DMS 273 (cell line): ENCODE results near the gene TCF4.

Experiments
- DNase-seq: peaks from one replicate; lab custom pipeline; 2025; ENCODE audit not compliant: unreplicated experiment; lab: John Stamatoyannopoulos, UW

TCF4 gene

DNA sequence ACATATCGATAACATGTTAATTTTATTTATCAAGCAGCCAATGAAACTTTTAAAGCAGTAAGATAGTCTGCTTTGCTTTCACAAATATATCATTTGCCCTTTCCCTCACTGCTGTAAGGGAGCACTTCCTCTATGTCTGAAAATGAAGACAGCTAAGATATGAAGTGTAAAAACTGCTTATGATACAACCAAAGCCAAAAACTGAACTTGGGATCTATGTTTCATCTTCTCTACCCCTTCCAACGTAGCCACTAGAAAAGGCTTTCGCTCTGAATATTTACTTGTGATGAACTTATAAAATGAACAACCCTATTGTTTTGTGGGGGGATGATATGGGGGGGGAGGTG is 140.3 kb downstream of the TCF4 start:
- no peak for DNase-seq

DNA sequence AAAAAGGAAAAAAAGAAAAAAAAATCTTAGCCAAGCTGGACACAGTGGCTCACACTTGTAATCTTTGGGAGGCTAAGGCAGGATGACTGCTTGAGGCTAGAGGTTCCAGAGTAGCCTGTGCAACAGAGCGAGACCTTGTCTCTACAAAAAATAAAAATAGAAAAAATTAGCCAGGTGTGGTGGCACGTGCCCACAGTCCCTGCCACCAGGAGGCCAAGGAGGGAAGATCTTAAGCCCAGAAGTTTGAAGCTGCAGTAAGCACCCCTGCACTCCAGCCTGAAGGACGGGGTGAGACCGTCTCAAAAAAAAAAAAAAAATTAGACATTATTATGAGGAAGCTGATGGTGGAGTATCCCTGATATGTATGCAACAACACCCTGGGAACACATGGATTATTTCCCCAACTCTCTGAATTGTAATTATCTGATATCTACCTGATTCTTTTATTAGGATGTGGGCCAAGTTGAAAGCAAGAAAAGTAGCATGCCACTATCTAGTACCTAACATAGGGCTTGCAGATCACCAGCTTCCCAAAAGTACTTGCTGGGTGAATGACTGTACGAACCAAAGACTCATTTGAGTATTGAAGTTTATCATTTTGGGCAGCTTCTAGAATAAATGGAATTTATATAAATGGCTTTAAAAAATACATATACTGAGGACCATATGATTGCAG is 140.9 kb downstream of the TCF4 start:
- DNase-seq: no peak

DNA sequence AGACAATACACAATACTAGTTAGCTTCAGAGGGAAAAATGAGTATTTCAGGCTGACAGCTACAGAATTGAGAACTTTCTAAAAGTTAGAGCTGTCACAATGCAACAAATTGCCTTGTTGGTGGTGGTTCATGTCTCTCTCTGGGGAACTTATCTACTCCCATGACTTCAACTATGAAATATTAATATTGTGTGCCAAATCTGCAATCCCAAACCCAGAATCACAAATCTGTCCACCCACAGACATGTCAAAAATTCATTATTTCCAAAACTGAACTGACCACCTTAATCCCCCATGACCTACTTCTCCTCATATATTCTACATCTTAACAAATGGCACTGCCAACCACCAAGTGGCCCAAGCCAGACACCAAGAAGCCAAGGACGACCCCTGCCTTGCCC is 143.5 kb downstream of the TCF4 start:
- DNase-seq: no peak

DNA sequence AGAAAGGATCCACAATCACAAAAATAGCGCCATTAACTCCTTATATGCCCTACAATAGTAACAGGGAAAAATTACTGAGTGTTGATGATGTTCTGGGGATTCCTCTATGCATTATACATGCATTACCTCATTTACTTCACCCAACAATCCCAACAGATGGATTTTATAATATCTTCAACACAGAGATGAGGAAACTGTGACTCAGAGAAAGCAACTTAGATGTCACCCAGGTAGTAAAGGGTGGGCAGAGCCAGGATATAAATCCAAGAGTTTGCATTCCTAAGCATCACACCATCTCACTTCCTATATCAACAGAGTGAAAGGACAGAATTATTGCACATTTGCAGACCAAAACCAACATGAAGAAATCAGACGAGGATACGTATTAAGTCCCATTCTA is 144.2 kb downstream of the TCF4 start:
- no peak for DNase-seq

DNA sequence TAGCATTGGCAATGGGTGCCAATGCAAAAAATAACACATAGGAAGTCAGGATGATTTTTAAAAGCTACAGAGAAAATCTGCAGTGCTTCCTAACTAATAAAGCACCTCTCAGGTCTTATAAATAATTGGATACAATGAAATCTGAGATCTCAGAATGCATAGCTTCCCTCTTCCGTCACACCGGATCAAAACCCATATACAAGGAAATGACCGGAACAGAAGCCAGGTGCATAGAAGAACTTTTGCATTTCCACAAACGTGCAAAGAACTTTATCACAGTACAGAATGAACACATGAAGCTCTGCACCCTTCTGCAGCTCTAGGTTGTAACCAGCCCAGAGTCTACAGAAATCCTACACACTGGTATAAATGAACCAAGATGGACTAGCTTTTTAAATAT is 145.4 kb downstream of the TCF4 start:
- DNase-seq: no peak

DNA sequence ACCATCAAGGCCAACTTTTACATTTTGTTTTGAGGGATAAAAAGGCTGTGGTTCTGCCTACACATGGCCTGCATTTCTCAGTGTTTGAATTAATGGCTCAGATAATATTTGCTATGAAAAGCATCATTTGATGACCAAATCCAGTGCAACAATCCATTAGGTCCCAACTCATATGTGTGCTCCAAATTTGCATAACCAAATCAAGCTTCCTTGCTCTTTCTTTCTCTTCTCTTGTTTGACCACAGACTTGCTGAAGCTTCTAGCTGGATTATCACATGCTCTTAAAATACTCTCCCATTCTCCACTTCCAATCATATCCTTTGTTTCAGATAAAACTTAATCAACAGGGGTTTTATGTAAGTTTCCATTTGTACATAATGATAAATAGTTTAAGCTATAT is 147.0 kb downstream of the TCF4 start:
- no peak for DNase-seq

DNA sequence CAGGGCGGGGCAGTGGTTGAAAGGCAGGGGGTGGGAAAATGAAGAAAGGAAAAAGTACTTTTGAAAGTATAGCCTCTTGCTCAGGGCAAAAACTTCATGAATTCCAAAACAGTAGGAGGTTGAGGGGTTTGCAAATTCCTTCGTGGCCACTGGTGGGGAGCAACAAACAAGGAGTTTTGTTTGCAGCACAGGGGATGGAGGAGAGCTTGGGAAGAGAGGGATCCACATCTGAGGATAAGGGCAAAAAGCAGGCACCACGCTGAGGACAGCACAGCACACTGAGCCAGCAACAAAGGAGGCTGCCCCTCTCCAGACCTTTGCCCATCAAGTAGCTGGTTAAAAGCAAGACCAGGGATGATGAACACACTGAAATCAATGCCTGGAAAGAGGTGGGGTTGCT is 148.9 kb downstream of the TCF4 start:
- no peak for DNase-seq

DNA sequence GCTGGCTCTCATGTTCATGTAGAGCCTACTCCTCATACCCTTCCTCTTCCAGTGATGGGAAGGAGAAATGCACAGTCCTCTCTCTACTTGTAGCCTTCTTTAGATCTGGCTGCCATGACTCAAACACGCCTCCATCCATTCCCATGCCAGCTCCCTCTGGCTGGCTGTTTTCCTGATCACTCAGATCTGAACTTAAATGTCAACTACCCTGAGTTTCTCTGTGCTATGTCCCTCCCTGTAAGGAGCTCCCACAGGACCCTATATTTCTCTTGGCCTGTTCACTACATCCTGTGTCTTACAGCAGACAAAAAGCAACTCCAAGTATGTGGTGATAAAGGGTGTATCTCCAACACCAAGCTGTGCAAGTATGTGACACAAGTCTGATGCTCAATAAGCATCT is 152.4 kb downstream of the TCF4 start:
- DNase-seq: no peak

DNA sequence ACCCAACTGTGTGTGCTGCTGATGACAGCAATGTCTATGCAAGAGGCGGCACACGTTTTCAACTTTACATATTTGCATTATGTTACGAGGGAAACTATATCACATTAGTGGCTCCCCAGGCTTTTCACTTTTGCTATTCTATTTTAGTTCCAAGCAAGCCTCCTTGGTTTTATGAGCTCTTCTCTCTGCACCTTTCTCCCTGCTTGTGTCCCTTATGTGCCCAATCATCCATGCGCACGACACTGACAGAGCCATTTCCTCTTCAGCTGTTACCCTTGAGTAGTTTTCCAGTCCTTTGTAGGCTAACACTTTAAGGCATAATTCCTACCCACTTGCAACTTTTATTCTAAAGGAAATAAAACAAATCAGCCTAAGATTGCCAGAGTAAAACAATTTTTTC is 154.3 kb downstream of the TCF4 start:
- DNase-seq: peak; percentile 30

DNA sequence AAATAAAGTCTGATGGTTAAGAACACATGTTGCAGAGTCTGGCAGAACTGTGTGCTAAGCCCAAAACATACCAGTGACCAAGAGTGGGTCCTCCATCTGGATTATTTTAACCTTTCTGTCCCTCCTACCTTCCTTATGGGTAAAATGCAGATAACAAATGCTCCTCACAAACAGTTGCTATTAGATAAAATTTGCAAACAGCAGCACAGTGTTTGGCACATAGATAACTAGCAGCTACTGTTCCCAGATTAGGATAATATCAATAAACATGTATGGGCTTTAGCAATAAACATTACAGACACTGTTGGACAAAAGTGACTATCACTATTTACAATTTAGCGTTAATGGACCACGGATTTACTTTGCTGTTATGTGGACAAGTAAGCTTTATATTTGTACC is 154.9 kb downstream of the TCF4 start:
- no peak for DNase-seq

DNA sequence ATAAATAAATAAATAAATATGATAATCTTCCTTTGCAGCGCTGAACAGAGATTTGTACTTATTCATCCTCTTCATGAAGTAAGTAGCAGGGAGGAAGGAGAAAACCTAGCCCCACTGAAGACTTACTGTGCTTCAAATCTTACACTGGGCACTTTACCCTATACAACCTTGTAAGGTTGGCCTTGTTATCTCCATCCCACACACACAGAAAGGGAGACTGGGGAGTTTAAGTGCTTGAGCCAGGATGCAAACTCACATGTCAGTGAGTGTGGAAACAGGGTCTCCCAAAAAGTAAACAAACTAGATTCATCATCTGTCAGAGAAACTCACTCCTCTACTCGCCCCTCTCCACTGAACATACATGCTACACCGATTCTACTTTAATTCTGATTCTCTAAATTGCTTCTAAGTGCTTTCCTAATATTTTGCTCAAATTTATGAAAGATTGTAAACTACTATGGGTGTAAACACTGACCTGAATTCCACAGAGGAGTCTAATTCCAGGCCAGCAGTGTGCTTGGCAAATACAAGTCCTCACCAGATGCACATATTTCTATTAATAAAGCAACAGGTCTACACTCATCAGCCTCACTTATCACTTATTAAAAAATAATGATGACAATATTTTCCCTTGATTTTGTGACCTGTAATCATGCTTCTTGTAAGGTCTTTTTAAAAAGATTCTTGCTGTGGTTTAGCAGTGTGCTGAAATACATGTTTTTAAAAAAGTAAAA is 155.5 kb downstream of the TCF4 start:
- DNase-seq: no peak

DNA sequence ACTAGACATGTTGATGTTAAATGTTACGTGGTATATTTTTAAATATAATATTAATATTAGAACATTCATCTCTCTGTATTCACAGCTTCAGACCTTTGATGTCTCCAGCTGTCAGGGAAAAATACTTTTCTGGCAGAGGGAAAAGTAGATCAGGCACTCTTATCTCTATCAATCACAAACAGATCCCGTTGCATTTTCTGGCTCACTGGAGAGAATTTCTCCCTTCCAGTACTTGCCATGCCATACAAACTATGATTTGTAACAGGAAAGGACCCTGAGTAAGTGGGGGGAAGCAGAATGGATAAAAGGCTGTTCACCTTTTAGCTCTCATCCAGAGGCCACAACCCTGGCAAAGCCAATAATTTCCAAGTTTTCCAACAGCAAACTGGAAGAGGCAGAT is 158.0 kb downstream of the TCF4 start:
- DNase-seq: peak; percentile 60

DNA sequence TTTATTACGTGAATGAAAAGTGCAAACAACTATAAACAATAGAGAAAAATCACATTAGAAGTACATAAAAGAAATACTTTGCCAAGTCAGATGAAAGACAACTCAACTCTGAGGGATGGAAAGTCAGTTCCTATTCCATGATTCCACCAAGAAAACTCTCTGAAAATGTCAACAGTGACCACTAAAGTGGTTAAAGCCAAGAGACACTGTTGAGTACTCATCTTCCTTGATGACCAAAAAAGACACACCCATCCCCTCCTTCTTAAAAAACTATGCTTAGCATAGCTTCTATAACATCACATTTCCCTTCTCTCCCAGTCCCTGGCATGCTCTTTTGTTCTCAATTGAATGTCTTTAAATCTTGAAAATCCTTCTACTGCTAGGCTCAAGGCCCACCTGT is 160.0 kb downstream of the TCF4 start:
- no peak for DNase-seq

DNA sequence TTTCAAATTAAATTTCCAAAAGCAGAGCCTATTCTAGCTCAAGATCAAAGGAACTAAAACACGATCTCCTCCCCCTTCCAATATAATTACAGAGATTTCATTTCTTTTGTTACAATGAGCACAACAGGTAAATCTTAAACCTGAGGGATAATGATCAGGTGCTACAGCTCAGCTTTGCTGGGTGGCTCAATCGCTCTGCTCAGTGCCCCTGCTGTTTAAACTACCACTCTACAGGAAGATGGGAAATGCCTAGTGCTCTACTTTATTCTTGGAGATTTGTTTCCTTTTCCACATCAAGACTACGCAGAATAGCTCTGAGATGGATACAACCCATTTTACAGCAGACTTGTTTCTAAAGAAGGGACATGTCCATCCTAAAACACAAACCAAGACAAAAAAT is 162.3 kb downstream of the TCF4 start:
- peak; percentile 20 for DNase-seq

DNA sequence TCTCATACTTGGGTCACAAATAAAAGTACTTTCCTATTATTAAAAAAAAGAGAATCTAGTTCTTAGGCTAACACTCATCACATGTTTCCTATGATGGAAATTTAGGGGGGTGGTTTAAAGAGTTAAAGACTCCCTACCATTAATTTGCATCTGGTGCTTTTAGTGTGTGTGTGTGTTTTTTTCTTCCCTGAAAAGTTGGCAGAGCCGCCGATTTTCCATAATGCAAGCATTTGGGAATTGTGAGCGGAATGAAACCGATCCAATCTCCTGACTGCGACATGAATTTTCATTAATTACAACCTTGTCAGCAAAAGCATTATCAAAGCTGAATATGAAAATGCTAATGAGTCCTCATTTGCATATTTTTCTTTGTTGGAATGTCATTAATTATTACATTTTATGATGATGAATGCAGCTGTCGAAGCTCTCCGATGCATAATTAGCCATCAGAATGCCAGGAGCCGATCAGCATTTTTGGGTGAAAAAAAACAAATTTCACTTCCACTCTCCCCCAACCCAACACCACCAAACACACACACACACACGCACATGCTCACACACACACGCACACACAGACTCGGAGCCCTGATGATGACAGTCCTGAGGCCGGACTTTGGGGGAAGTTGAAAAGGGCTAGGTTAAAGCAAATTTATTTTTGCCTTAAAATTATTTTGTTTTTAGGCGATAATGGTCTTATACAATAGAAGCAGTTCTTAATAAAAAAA is 165.4 kb downstream of the TCF4 start:
- DNase-seq: peak; percentile 94

DNA sequence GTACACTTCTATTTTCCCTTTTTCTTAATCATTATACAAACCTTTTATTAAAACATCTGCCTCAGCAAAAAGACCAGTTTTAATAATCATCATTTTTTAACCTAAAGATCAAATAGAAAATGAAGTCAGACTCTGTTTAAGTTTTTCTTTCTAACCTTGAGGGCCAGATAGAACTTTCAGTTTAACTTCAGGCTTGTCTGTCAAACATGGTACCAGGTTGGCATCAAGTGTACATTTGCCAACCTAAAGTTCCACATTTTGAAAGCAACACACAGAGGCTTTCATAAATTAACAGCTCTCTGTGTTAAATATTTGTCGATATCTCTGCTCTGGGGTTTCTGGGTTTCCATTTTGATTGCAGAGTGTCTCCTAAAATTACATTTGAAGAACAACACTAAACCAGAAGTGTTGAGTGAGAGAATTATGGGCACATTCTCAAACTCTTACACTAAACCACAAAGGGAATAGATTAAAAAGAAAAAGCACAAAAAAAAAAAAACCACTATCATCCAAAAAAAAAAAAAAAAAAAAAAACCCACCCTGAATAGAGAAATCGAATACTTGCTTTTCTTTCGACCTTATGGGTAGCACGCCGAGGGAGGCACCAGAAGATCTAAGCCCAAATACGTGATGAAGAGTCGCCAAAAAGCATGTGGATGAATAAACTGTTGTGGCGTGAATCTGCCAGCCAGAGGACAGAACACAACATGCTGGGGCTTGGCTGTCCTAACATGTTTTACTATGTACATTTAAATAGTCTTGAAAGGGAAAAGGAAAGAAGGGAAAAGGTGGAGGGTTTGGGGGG is 166.2 kb downstream of the TCF4 start:
- peak; percentile 93 for DNase-seq

DNA sequence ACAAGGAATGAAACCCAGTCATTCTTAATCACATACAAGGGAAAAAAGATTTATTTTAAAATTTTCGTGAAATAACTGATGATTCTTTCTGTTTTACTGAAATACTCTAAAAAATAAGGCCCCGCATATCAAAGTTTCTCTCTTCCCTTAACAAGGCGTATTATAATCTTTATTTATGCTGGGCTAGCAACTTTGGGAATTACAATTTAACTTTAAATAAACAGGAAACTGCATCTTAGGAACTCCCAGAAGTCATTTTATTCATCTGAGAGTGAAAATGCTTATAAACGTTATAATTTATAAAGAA is 166.7 kb downstream of the TCF4 start:
- DNase-seq: no peak

DNA sequence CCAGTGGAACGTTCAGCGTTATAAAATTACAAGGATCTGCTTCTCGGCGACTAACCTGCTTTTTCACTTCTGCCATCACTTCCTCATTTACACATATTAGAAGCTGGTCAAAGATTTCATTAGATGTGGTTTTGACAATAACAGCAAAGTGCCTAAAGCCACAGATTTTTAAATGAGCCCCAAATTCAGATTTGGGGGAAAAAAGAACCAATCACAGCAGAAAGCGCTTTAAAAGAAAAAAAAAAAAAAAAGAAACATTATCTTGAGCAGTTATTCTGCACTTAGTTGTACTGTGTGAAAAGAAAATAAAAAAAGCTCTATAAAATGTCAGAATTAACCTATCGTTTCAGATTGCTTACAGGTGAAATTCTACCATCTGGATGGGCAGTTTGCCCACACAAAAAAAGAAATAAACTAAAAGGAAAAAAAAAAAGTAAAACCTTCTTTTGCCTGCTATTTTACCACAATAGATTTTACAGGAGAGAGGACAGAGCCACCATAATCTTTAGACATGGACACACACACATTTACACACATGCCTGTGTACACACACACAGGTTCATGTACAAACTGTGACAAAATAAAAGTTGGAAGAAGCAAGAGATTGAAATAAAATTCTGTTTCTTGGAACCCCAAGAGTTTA is 167.2 kb downstream of the TCF4 start:
- DNase-seq: peak; percentile 34

DNA sequence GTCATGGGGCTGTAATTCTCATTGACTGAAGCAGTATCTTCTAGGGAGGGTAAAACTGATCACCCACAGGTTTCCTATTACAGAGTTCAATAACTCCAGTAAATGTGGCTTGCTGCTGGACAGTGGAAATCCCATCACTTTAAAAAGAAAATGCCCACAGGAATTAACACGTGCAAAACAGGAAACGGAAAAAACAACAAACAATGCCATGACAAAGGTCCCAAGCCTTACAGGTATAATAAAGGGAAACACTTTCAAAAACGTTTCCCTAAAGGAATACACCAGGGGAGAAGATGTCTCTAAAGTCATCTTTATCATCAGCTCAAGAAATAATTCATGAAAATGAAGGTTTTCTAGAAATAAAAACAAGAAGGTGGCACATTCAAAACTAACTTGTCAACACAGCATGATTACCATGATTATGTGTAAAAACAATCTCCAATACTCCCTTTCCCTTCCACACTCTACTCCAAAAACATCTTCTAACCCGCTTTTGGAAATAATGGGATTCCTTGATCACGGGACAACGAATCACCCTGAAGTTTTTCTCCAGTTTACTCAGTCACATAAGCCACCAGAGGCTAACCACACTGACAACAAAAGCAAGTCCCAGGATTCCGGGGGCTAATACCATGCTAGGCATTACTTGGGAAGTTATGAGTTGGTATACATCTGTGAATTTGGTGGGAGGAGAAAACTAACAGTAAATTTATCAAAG is 167.9 kb downstream of the TCF4 start:
- peak; percentile 58 for DNase-seq

DNA sequence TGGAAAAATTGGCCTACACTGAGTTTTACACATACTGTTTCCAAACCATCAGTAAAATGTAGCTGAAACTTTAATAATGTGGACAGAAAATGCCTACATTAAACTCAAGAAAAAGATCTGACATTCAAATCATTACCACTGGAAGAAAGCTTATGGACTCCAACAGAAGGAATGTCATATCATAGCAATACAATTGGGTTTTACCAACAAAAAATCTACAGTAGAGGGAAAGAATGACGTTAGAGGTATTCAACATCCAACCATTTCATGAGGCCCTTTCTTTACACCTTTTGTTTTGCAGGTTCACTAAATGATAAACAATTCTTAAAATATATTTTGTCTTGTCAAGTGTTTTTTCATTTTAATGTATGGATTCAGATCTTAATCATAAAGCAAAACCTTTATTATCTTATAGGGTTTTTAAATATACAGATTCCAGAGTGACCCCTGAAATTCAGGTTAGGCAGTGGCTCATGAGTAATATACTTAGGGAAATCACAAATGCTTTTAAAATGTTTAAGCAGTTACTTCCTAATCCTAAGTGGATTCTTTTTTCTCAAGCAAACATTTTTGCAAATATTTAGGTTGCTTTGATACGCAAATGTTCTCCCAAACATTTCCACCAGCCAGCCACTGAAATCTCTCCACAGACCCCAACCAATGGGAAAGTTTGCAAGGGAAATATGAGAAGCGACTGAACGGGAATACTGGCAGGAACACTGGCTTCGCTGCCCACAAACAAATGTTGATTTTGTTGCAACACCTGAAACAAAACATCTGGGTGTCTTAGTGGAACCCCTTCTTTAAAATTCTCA is 168.7 kb downstream of the TCF4 start:
- peak; percentile 70 for DNase-seq
